Caki2 (cell line): ENCODE data around the gene ABI3. TPM values are rescaled to one million over a fixed set of nuclear protein-coding genes. Genes with fewer than 3 reads are reported as not detected.
A peak's percentile ranks its signal among the peaks of the same experiment; 100 is the strongest.
"Not testable (repeated sequence)": the region's sequence is repeated elsewhere in the genome, so short reads cannot be mapped to it uniquely, and the experiment has no call there.

Experiments used
- DNase-seq: peaks from one replicate; pipeline ENCODE4 v3.0.0-alpha.2; 2015; ENCODE audit warnings: low read depth
- in situ Hi-C: cut with HindIII; loops from 2 replicates; pipeline ENCODE4 v1.10.0; 2016; ENCODE audit warnings: low sequenced_read_pairs, low pct_unique_long_range_greater_than_20kb, mixed read lengths
- total RNA-seq: library from RNA; depleted of rRNA; stranded (reverse); fragments of >200 nt; shearing (Covaris generic); gene quantifications from 2 replicates; pipeline ENCODE4 v1.2.3, GENCODE V29; 2014; ENCODE audit warnings: low replicate concordance; rRNA removed

The ABI3 gene
- total RNA-seq: 0.37 and 1.6 TPM in 2 replicates

DNA sequence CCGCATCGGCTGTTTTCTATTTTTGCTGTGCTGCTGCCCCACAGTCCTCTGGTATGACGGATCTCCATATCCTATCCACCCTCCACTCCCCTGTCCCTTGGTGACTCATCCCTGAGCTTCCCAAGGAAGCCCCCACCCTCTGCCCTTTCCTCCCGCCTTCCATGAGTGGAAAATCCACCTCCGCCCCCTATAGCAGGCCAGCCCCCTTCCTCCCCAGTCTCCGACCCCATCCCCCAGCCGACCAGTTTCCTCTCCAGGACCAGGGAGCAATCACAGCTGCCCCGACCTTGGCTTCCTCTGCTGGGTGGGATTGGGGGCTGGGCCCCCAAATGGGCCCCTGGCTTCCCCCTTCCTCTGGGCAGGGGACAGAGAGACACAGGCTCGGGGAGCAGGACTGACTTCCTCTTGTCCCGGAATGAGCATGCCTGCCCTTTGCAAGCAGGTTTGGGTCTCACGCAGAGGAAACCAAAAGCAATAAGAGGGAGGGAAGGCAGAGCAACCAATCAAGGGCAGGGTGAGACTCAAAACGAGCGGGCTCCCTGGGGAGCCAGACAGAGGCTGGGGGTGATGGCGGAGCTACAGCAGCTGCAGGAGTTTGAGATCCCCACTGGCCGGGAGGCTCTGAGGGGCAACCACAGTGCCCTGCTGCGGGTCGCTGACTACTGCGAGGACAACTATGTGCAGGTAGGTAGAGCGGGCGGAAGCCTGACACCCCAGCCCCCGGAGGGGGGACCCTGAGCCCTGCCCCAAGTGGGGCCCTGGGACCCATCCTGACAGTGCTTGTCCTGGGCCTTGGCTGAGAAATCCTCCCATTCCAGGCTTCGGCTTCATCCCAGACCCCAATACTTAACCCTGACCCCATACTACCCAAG lies at the start of gene ABI3, which contains the start of gene GNGT2:
Gene ABI3, plus strand, starts transcription at position 550 of the 872 bp plus-strand sequence. Its CDS starts 18 bp downstream, at position 568.
Gene GNGT2, minus strand, starts transcription at position 417 of the 872 bp plus-strand sequence. CDS start 3,152 bp downstream, outside the sequence.
- in situ Hi-C loops: no loop called here
- no peak for DNase-seq

DNA sequence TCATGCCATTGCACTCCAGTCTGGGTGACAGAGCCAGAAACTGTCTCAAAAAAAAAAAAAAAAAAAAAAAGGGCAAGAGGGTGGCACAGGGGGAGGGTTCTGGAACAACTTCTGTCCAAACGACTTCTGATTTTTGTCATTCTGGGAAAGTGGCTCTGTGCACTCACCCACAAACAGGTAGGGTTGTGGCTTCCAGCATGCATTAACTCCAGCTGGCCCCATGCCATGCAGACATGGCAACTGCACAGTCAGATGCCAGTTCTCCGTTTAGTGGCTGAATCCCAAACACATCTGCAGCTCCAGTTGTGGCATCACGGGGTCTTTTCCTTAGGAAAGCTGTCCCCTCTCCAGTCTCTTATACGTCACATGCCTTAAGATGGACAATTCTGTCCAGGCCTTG lies 47.6 kb upstream of the ABI3 start:
- no peak for DNase-seq
- in situ Hi-C loops: no loop called here

DNA sequence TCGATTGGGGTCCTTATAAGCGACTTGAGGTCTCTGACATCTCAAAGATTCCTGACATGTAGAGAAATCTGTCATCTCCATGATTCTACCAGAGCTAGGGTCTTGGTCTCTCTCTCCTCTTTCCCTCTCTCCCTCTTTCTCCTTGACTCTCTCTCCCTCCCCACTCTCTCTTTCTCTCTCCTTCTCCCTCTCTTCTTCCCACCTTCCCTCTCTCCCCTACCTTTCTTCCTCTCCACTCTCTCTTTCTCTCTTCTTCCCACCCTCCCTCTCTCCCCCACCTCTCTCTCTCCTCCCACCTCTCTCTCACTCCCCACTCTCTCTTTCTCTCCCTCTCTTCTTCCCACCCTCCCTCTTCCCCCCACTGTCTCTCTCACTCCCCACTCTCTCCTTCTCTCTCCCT lies 45.4 kb upstream of the ABI3 start:
- in situ Hi-C loops: no loop called here
- DNase-seq: no peak

DNA sequence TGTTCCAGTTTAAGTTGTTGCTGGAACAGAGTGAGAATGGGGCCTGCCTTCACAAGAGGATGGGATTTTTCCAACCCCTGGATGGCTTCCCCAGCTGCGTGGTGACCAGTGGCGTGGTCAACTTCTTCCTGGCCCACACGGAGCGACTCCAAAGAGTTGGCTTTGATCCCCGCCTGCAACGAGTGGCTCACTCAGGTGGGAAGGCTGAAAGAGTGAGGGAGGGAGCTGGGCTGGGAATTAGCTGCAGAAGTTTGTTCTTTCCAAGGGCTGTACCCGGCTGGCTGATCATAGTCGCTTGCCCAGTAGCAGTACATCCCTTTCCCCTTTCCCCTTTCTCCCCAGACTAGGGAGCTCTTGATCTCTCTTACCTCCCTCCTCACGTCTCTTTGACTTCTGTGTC lies 41.8 kb upstream of the ABI3 start:
- in situ Hi-C loops: no loop called here
- DNase-seq: no peak

- in situ Hi-C loops: no loop called here
Measured at GRCh38 chr17:49170216-49170615, 40.3 kb upstream of the ABI3 start.

DNA sequence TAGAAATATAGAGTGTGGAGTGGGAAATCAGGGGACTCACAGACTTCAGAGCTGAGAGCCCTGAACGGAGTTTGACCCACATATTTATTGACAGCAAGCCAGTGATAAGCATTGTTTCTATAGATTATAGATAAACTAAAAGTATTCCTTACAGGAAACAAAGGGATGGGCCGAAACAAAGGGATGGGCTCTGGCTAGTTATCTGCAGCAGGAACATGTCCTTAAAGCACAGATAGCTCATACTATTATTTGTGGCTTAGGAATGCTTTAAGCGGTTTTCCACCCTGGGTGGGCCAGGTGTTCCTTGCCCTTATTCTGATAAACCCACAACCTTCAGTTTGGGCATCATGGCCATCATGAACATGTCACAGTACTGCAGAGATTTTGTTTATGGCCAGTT lies 39.8 kb upstream of the ABI3 start:
- in situ Hi-C loops, DNase-seq: not testable (repeated sequence)

More at GRCh38 chr17:49170216-49170615, 40.3 kb upstream of the ABI3 start:
- no peak for DNase-seq

GRCh38 chr17:49175978-49176377 lies 34.5 kb upstream of the ABI3 start:
- DNase-seq, in situ Hi-C loops: not testable (repeated sequence)

DNA sequence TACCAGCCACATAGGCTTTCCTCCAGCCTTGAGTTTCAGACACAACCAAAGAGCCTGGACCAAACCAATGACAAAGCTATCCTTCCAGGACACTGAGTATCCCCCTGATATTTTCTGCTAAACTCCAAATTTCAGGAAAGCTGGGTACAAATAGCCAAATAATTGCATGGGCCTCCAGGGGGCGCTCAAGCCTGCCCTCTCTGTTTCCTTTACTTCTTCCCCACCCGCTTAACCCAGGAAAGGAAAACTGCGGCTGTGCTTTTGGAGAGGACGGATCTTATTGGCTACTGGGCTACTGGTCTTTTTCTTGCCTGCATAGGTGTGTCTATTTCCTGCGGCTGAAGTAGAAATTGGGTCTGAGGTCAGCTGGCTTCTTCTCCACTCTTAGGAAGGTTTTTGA lies 30.2 kb upstream of the ABI3 start:
- in situ Hi-C loops: no loop called here
- DNase-seq: no peak

- in situ Hi-C loops: no loop called here
Measured at GRCh38 chr17:49180998-49181635, 29.4 kb upstream of the ABI3 start.

DNA sequence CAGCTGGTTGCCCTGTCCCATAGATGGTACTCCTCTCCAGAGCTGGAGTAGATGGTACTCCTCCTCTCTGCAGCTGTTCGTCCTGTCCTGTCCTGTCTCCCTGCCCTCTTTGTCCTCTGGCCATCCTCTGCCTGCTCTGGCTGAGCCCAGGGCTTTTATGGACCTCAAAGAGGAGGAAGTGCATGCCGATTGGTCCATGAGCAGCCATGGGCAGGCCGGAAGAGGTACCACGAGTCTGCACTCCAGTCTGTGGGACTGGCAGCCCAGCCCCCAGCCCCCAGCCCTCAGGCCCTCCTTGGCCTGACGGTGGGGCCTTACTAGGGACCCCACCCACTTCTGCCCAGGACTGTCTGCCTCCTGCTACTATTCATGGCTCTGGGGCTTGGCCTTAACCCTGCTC lies 27.2 kb upstream of the ABI3 start:
- in situ Hi-C loops: no loop called here
- DNase-seq: no peak

More at GRCh38 chr17:49180998-49181635, 29.4 kb upstream of the ABI3 start:
- DNase-seq: no peak

- in situ Hi-C loops: no loop called here
Measured at GRCh38 chr17:49183801-49184200, 26.7 kb upstream of the ABI3 start.

DNA sequence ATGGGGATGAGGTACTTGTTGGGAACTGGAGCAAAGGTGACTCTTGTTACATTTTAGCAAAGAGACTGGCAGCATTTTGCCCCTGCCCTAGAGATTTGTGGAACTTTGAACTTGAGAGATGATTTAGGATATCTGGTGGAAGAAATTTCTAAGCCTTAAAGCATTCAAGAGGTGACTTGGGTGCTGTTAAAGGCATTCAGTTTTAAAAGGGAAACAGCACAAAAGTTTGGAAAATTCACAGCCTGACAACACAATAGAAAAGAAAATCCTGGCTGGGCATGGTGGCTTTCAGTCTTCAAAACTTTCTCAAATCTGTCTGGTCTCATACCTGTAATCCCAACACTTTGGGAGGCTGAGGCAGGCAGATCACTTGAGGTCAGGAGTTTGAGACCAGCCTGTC lies 26.0 kb upstream of the ABI3 start:
- in situ Hi-C loops: not testable (repeated sequence)

More at GRCh38 chr17:49183801-49184200, 26.7 kb upstream of the ABI3 start:
- no peak for DNase-seq

DNA sequence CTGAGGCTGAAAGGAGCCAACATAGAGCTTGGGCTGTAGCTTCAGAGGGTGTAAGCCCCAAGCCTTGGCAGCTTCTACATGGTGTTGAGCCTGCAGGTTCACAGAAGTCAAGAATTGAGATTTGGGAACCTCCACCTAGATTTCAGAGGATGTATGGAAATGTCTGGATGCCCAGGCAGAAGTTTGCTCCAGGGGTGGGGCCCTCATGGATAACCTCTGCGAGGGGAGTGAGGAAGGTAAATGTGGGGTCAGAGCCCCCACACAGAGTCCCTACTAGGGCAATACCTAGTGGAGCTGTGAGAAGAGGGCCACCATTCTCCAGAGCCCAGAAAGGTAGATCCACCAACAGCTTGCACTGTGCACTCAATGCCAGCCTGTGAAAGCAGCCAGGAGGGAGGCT lies 25.1 kb upstream of the ABI3 start:
- in situ Hi-C loops, DNase-seq: not testable (repeated sequence)

More for the DNA sequence above, 26.0 kb upstream of the ABI3 start:
- DNase-seq: not testable (repeated sequence)

DNA sequence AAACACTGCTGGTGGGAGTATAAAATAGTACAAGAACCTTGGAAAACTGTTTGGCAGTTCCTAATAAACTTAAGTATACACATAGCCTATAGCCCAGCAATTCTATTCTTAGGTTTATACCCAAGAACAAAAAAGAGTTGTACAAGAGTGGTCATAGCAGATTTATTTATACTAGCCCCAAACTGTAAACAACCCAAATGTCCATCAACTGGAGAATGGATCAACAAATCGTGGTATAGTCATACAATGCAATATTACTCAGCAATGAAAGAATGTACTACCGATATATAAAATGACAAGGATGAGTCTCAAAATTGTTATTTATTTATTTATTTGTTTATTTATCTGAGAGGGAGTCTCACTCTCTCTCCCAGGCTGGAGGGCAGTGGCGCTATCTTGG lies 23.2 kb upstream of the ABI3 start:
- DNase-seq: no peak
- in situ Hi-C loops: no loop called here

DNA sequence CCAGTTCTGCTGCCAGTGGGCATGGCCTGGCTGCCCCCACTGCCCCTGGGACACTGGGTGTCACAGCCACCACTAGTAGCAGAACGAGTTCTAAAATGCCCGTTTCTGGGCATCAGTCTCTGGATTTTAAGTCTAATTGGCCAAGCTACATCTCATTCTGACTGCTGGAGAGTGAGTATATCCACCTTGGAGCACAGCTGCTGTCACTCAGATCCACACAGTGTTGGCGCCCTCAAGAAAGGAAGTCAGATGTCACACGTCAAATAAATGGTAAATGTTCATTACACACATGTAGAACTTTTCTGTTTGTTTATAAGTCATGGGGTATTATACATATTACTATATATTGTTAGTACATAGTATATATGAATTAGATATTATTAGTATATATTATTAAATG lies 19.6 kb upstream of the ABI3 start:
- no peak for DNase-seq
- in situ Hi-C loops: no loop called here

GRCh38 chr17:49191409-49191916 lies 19.0 kb upstream of the ABI3 start:
- in situ Hi-C loops: no loop called here
- DNase-seq: no peak

GRCh38 chr17:49191917-49192741 lies 18.4 kb upstream of the ABI3 start:
- in situ Hi-C loops: no loop called here
- DNase-seq: peak; percentile 92
